HepG2 (cell line): ENCODE results near the gene AGAP1. TPM values are rescaled to one million over a fixed set of nuclear protein-coding genes. Genes with fewer than 3 reads are reported as not detected.

Source experiments
- ATAC-seq: fragments of 200-7000 bp; cut with Tn5 transposase; 3 replicates; pipeline ENCODE4 v1.9.1; 2020; ENCODE audit warnings: mild to moderate bottlenecking, moderate library complexity
- BruUV-seq: library from RNA; stranded (reverse); fragments of 400-500 nt; replicated peaks from 2 replicates; lab custom pipeline; 2021; lab: Mats Ljungman, UMichigan
- CTCF ChIA-PET: fragments of 300-600 bp; formaldehyde crosslinking; extraction: SDS; loops from one replicate; lab custom pipeline; 2021; ENCODE audit warnings: low total read pairs, inconsistent platforms, low intra/inter-chr PET ratio; lab: Yijun Ruan, JAX
- POLR2A ChIA-PET: fragments of 350-600 bp; sonication (Branson Sonifier 250); formaldehyde crosslinking; loops from one replicate; lab custom pipeline; 2020; ENCODE audit warnings: antibody characterized with exemption, inconsistent platforms; lab: Yijun Ruan, JAX
- DNase-seq: peaks from one replicate; pipeline ENCODE4 v3.0.0-alpha.2; 2015; ENCODE audit warnings: low spot score
- FAIRE-seq: peaks from 3 replicates; lab custom pipeline; 2011; peaks lifted over from hg19 to GRCh38; lab: Jason Lieb, UNC
- H2AFZ ChIP-seq: one replicate; pipeline ENCODE4 v1.6.1; 2011; ENCODE audit warnings: low read length, inconsistent platforms
- H3K27ac ChIP-seq: fragments of 300-600 bp; 3 replicates; pipeline ENCODE4 v1.8.0; 2011; ENCODE audit warnings: mixed run types, mild to moderate bottlenecking, mixed read lengths, low read length, inconsistent platforms; ENCODE audit not compliant: insufficient read depth; ENCODE audit errors: extremely low read length
- H3K27me3 ChIP-seq, 2 experiments: fragments of 200-600 bp in 1 of 2; 2 replicates in 1 of 2; 3 replicates in 1 of 2; pipeline versions ENCODE4 v1.6.0 to v1.8.0; 2011; ENCODE audit warnings: low read length in 2 of 2, mild to moderate bottlenecking in 2 of 2, moderate library complexity in 2 of 2, inconsistent platforms in 1 of 2; ENCODE audit not compliant: insufficient read depth in 2 of 2, control insufficient read depth in 1 of 2
- H3K36me3 ChIP-seq, 2 experiments: fragments of 200-600 bp in 1 of 2; replicated peaks in 1 of 2; 2 replicates in 1 of 2; 3 replicates in 1 of 2; pipeline versions ENCODE4 v1.5.1 to v1.8.0; 2011; ENCODE audit warnings: low read length in 2 of 2, inconsistent platforms in 1 of 2; ENCODE audit not compliant: insufficient read depth in 2 of 2, control insufficient read depth in 1 of 2
- H3K4me1 ChIP-seq: 2 replicates; pipeline ENCODE4 v1.5.1; 2012; ENCODE audit warnings: low read length, inconsistent platforms; ENCODE audit not compliant: insufficient read depth
- H3K4me2 ChIP-seq: 2 replicates; pipeline ENCODE4 v1.6.0; 2011; ENCODE audit warnings: low read depth, low read length, inconsistent platforms
- H3K4me3 ChIP-seq, 3 experiments: fragments of 200-600 bp in 1 of 3; sonication (generic), shearing (Covaris generic) in 1 of 3; replicated peaks in 1 of 3; 2 replicates each; pipeline ENCODE4 v1.5.1; 2011 to 2016; ENCODE audit warnings: low read length in 3 of 3, inconsistent platforms in 2 of 3, low read depth in 2 of 3, mild to moderate bottlenecking in 2 of 3, control low read depth in 1 of 3, mixed read lengths in 1 of 3; ENCODE audit not compliant: insufficient read depth in 1 of 3
- H3K79me2 ChIP-seq: one replicate; pipeline ENCODE4 v1.6.1; 2011; ENCODE audit warnings: low read length, inconsistent platforms; ENCODE audit not compliant: insufficient read depth
- H3K9ac ChIP-seq: 2 replicates; pipeline ENCODE4 v1.6.0; 2011; ENCODE audit warnings: mild to moderate bottlenecking, low read depth, low read length, inconsistent platforms; ENCODE audit not compliant: insufficient read depth
- H3K9me3 ChIP-seq: 2 replicates; pipeline ENCODE4 v1.5.1; 2012; ENCODE audit warnings: mild to moderate bottlenecking, low read length
- H4K20me1 ChIP-seq: 2 replicates; pipeline ENCODE4 v1.6.0; 2011; ENCODE audit warnings: inconsistent platforms, mild to moderate bottlenecking, low read length, moderate library complexity; ENCODE audit not compliant: insufficient read depth
- KAT8 ChIP-seq: IDR thresholded peaks from 2 replicates; pipeline ENCODE4 v1.6.1; 2016; ENCODE audit warnings: missing genetic modification reagents, missing compliant biosample characterization
- KLF6 ChIP-seq: IDR thresholded peaks from 2 replicates; pipeline ENCODE4 v1.8.0; 2016; ENCODE audit warnings: missing biosample characterization, missing genetic modification reagents
- NRL ChIP-seq: sonication (generic); formaldehyde crosslinking; IDR thresholded peaks from 2 replicates; pipeline ENCODE4 v1.5.0; 2020; ENCODE audit warnings: missing genetic modification reagents, mild to moderate bottlenecking, moderate library complexity, borderline replicate concordance
- PHF20 ChIP-seq: sonication (generic); formaldehyde crosslinking; IDR thresholded peaks from 2 replicates; pipeline ENCODE4 v1.5.0; 2020; ENCODE audit warnings: mild to moderate bottlenecking, missing genetic modification reagents
- STAG1 ChIP-seq: sonication (generic); formaldehyde crosslinking; IDR thresholded peaks from 2 replicates; pipeline ENCODE4 v1.4.0; 2020; ENCODE audit warnings: missing genetic modification reagents
- ZNF362 ChIP-seq: sonication (generic); formaldehyde crosslinking; IDR thresholded peaks from 2 replicates; pipeline ENCODE4 v1.4.0; 2020; ENCODE audit warnings: missing genetic modification reagents, mild to moderate bottlenecking, borderline replicate concordance
- ZZZ3 ChIP-seq: sonication (generic); formaldehyde crosslinking; IDR thresholded peaks from 2 replicates; pipeline ENCODE4 v1.4.0; 2020; ENCODE audit warnings: missing genetic modification reagents, mild to moderate bottlenecking, borderline replicate concordance
- WGBS: methylation state at CpG from one replicate; pipeline ENCODE4 v1.1.6; 2017; ENCODE audit warnings: low lambda C conversion rate; 5-methylcytosine and 5-hydroxymethylcytosine counted together
- in situ Hi-C: cut with HindIII; loops from 2 replicates; pipeline ENCODE4 v1.10.0; 2017; ENCODE audit warnings: low pct_unique_long_range_greater_than_20kb; ENCODE audit not compliant: extremely low pct_ligation_motif_present
- intact Hi-C: fragments of 100-400 bp; cut with micrococcal nuclease; formaldehyde crosslinking; loops from one replicate; pipeline ENCODE4 v1.10.0; 2022; ENCODE audit not compliant: unreplicated experiment
- polyA plus RNA-seq, 8 experiments: library from polyadenylated mRNA; depleted of rRNA in 3 of 8; stranded (reverse) in 7 of 8; unstranded in 1 of 8; fragments of >200 nt; fragmentation: Illumina TruSeq in 4 of 8; extraction: Trizol in 4 of 8; gene quantifications; 2 replicates each; pipeline versions ENCODE4 v1.2.1 to v1.2.3, GENCODE V29; 2011 to 2016; ENCODE audit warnings: low read depth in 4 of 8, missing spikeins in 1 of 8, mixed read lengths in 1 of 8; ENCODE audit not compliant: insufficient read depth in 1 of 8
- total RNA-seq, 5 experiments: library from RNA; depleted of rRNA; stranded (reverse); fragments of >200 nt; fragmentation: Illumina TruSeq; extraction: Trizol; gene quantifications; 2 replicates each; pipeline ENCODE4 v1.2.3, GENCODE V29; 2016; ENCODE audit warnings: low read depth in 1 of 5
- TF ChIP-seq, protein P1 (sequence below): sonication (generic); formaldehyde crosslinking; IDR thresholded peaks from 2 replicates; pipeline ENCODE4 v1.8.1; 2023; ENCODE audit warnings: mild to moderate bottlenecking, inconsistent platforms, moderate library complexity, missing genetic modification reagents, borderline replicate concordance
- TF ChIP-seq, protein P2 (sequence below): sonication (generic); formaldehyde crosslinking; IDR thresholded peaks from 2 replicates; pipeline ENCODE4 v1.9.0; 2021; ENCODE audit warnings: missing genetic modification reagents, mild to moderate bottlenecking, borderline replicate concordance

Gene AGAP1
- total and polyA plus RNA-seq, 2 of the 13 experiments (the other 11 are each of a cell fraction or from before 2014, with no cell fraction given): 21.2 to 32.7 TPM

GRCh38 chr2:235592836-235593235 is 99.0 kb downstream of the AGAP1 start:
- FAIRE-seq (no peak), DNase-seq (no peak), ATAC-seq (no peak)
- no peak overlapping the region for H3K4me2 ChIP-seq
- H3K79me2 ChIP-seq: peaks cover 20% of the 10 kb centered on the region
- H3K9me3 ChIP-seq: no peaks in the 10 kb centered on the region
- H3K27me3 ChIP-seq: no peaks in the 10 kb centered on the region
- ChIA-PET CTCF (interaction anchor here (3.7 kb wide), 1 partner anchor 457 kb away, joined by 36 read pairs; no protein-coding TSS in a partner anchor), POLR2A (no interaction called here)
- H3K36me3 ChIP-seq: peaks cover 4 to 6% of the 10 kb centered on the region in 2 experiments; a peak in 3 of 5 replicates
- H3K4me3 ChIP-seq: no peak overlapping the region
- H2AFZ ChIP-seq: no peak overlapping the region
- WGBS: 73% methylated on average over 6 of the region's 6 CpGs
- in situ Hi-C loops (loop anchor here (5.0 kb wide), 2 partner anchors 154 to 451 kb away; no protein-coding TSS in a partner anchor), intact Hi-C loops (loop anchor here (5.0 to 10.0 kb wide), 2 partner anchors 96 to 328 kb away; no protein-coding TSS in a partner anchor)
- no peak for TF ChIP-seq PHF20 (CRISPR knock-in tag)
- 0 out of 2 replicates have a peak, but pooled peaks have one; percentile 19 for TF ChIP-seq NRL
- no peak overlapping the region for H3K27ac ChIP-seq
- no TSS peak for BruUV-seq
- no peak overlapping the region for H3K9ac ChIP-seq
- peaks cover 18% of the 10 kb centered on the region; the same call in 1 of the 2 replicates for H3K4me1 ChIP-seq
- peaks cover 43% of the 10 kb centered on the region for H4K20me1 ChIP-seq

- Histone ChIP-seq H3K79me2 (peaks cover 28% of the 10 kb centered on the region), H3K4me3 (no peak overlapping the region), H2AFZ (no peak overlapping the region), H3K4me2 (no peak overlapping the region), H3K4me1 (peaks cover 29% of the 10 kb centered on the region), H4K20me1 (peaks cover 55% of the 10 kb centered on the region), H3K27ac (no peak overlapping the region), H3K27me3 (no peaks in the 10 kb centered on the region), H3K9me3 (no peaks in the 10 kb centered on the region), H3K9ac (no peak overlapping the region), H3K36me3 (peaks cover 4 to 6% of the 10 kb centered on the region in 2 experiments; a peak in 3 of 5 replicates)
- DNase-seq (peak; percentile 80), ATAC-seq (peak; percentile 62), FAIRE-seq (peak; percentile 78)
- WGBS: 18% methylated on average over 3 of the region's 3 CpGs
- intact Hi-C loops (loop anchor here (2.0 to 10.0 kb wide), 3 partner anchors 41 to 329 kb away; no protein-coding TSS in a partner anchor), in situ Hi-C loops (loop anchor here (5.0 kb wide), 2 partner anchors 153 to 452 kb away; no protein-coding TSS in a partner anchor)
- ChIA-PET CTCF (interaction anchor here (1.0 to 3.9 kb wide), 5 partner anchors 42 to 458 kb away, joined by 5 to 53 read pairs (median 8); no protein-coding TSS in a partner anchor), POLR2A (no interaction called here)
- BruUV-seq: no TSS peak
- TF ChIP-seq KLF6 (CRISPR knock-in tag): no peak
- TF ChIP-seq, protein P1, sequence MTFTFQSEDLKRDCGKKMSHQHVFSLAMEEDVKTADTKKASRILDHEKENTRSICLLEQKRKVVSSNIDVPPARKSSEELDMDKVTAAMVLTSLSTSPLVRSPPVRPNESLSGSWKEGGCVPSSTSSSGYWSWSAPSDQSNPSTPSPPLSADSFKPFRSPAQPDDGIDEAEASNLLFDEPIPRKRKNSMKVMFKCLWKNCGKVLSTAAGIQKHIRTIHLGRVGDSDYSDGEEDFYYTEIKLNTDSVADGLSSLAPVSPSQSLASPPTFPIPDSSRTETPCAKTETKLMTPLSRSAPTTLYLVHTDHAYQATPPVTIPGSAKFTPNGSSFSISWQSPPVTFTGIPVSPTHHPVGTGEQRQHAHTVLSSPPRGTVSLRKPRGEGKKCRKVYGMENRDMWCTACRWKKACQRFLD (CRISPR knock-in tag): no peak
- TF ChIP-seq, protein P2, sequence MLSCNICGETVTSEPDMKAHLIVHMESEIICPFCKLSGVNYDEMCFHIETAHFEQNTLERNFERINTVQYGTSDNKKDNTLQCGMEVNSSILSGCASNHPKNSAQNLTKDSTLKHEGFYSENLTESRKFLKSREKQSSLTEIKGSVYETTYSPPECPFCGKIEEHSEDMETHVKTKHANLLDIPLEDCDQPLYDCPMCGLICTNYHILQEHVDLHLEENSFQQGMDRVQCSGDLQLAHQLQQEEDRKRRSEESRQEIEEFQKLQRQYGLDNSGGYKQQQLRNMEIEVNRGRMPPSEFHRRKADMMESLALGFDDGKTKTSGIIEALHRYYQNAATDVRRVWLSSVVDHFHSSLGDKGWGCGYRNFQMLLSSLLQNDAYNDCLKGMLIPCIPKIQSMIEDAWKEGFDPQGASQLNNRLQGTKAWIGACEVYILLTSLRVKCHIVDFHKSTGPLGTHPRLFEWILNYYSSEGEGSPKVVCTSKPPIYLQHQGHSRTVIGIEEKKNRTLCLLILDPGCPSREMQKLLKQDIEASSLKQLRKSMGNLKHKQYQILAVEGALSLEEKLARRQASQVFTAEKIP (CRISPR knock-in tag): no peak
- no peak for TF ChIP-seq ZZZ3 (CRISPR knock-in tag)
- peak; percentile 59; the same call in 1 of the 2 replicates for TF ChIP-seq ZNF362 (CRISPR knock-in tag)
- TF ChIP-seq KAT8: 0 out of 2 replicates have a peak, but pooled peaks have one; percentile 17
- TF ChIP-seq STAG1 (CRISPR knock-in tag): peak; percentile 86
Observed at GRCh38 chr2:235594041-235594440, 100.2 kb downstream of the AGAP1 start.
